Neutrophil (primary cell): ENCODE measurements around the gene TMEM120A.

Source experiments
- H3K27ac ChIP-seq: fragments of 200-600 bp; sonication (generic); 2 replicates; pipeline ENCODE4 v1.5.1; 2016; ENCODE audit warnings: mild to moderate bottlenecking, moderate library complexity
- H3K27me3 ChIP-seq: fragments of 200-600 bp; sonication (generic); 2 replicates; pipeline ENCODE4 v1.6.0; 2016; ENCODE audit warnings: mild to moderate bottlenecking
- H3K36me3 ChIP-seq: fragments of 200-600 bp; sonication (generic); 2 replicates; pipeline ENCODE4 v1.5.1; 2017
- H3K4me1 ChIP-seq, 2 experiments: fragments of 200-600 bp in 1 of 2; sonication (generic) in 1 of 2; 1 replicate in 1 of 2; 2 replicates in 1 of 2; pipeline versions ENCODE4 v1.5.1 to v1.6.1; 2013 to 2016; ENCODE audit warnings: low read depth in 1 of 2, low read length in 1 of 2, mild to moderate bottlenecking in 1 of 2, moderate library complexity in 1 of 2; ENCODE audit not compliant: control insufficient read depth in 1 of 2, insufficient read depth in 1 of 2
- H3K4me3 ChIP-seq, 2 experiments: fragments of 200-600 bp in 1 of 2; sonication (generic) in 1 of 2; 1 replicate in 1 of 2; 2 replicates in 1 of 2; pipeline ENCODE4 v1.5.1; 2013 to 2016; ENCODE audit warnings: low read depth in 1 of 2, low read length in 1 of 2, mild to moderate bottlenecking in 1 of 2, moderate library complexity in 1 of 2
- H3K9me3 ChIP-seq: fragments of 200-600 bp; sonication (generic); 2 replicates; pipeline ENCODE4 v1.5.1; 2016
- TF ChIP-seq, protein P1 (sequence below): fragments of 200-600 bp; sonication (generic); IDR thresholded peaks from 2 replicates; pipeline ENCODE4 v1.5.1; 2016; ENCODE audit warnings: antibody characterized with exemption

TMEM120A gene

DNA sequence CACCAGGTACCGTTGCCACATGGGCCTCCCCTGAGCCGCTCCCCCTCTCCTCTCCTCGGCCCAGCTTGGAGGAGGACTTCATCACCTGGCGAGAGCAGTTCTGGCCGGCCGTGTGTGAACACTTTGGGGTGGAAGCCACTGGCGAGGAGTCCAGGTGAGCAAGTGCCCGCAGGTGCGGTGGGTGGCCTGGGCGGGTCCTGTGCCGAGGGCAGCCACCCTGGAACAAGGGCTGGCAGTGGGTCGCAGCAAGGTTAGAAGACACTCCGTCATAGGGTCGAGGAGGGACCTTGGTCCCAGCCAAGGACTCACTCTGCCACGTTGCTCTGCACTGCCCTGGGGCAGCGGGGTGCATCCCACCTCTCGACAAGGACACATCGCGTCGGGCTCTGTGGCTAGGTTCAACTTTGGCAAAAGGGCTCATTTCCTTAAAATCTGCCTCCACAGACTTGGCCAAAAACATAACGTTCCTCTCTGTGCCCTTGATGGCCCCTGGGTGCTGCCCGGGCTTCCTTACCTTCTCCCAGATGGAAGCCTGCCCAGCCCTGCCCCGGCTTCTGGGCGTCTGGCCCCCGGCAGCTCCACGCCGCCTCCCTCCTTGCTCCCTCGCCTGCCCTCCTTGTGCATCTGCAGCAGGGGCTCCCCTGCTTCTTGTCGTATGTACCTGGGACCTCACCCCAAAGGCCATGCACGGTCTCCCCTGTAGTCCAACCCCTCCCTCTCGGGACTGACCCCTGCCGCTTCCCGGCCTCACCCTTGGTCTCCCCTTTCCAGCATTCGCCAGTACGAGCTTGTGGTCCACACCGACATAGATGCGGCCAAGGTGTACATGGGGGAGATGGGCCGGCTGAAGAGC is 12.7 kb downstream of the TMEM120A start:
- no peaks in the 10 kb centered on the region for H3K4me1 ChIP-seq
- H3K4me3 ChIP-seq, result no peak overlapping the region
- TF ChIP-seq, protein P1, sequence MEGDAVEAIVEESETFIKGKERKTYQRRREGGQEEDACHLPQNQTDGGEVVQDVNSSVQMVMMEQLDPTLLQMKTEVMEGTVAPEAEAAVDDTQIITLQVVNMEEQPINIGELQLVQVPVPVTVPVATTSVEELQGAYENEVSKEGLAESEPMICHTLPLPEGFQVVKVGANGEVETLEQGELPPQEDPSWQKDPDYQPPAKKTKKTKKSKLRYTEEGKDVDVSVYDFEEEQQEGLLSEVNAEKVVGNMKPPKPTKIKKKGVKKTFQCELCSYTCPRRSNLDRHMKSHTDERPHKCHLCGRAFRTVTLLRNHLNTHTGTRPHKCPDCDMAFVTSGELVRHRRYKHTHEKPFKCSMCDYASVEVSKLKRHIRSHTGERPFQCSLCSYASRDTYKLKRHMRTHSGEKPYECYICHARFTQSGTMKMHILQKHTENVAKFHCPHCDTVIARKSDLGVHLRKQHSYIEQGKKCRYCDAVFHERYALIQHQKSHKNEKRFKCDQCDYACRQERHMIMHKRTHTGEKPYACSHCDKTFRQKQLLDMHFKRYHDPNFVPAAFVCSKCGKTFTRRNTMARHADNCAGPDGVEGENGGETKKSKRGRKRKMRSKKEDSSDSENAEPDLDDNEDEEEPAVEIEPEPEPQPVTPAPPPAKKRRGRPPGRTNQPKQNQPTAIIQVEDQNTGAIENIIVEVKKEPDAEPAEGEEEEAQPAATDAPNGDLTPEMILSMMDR, result no peak
- peaks cover 87% of the 10 kb centered on the region for H3K36me3 ChIP-seq
- H3K27me3 ChIP-seq, result no peaks in the 10 kb centered on the region
- no peaks in the 10 kb centered on the region for H3K9me3 ChIP-seq
- H3K27ac ChIP-seq, result no peak overlapping the region

DNA sequence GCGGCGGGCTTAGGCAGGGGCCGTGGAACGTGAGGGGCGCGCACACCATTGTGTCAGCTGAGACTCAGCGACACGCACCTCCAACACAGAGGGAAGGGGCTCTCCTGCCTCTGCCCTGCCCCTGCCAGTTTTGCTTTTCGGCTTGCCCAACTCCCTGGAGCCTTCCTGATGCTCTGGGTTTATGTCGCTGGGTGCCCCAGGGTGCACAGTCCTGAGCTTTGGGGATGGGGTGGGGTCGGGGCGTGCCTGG is 13.3 kb downstream of the TMEM120A start:
- H3K27me3 ChIP-seq, result no peaks in the 10 kb centered on the region
- H3K4me3 ChIP-seq, result no peak overlapping the region
- peaks cover 81% of the 10 kb centered on the region for H3K36me3 ChIP-seq
- H3K27ac ChIP-seq, result no peak overlapping the region
- H3K4me1 ChIP-seq, result no peaks in the 10 kb centered on the region
- H3K9me3 ChIP-seq, result no peaks in the 10 kb centered on the region
- TF ChIP-seq, protein P1, result no peak

DNA sequence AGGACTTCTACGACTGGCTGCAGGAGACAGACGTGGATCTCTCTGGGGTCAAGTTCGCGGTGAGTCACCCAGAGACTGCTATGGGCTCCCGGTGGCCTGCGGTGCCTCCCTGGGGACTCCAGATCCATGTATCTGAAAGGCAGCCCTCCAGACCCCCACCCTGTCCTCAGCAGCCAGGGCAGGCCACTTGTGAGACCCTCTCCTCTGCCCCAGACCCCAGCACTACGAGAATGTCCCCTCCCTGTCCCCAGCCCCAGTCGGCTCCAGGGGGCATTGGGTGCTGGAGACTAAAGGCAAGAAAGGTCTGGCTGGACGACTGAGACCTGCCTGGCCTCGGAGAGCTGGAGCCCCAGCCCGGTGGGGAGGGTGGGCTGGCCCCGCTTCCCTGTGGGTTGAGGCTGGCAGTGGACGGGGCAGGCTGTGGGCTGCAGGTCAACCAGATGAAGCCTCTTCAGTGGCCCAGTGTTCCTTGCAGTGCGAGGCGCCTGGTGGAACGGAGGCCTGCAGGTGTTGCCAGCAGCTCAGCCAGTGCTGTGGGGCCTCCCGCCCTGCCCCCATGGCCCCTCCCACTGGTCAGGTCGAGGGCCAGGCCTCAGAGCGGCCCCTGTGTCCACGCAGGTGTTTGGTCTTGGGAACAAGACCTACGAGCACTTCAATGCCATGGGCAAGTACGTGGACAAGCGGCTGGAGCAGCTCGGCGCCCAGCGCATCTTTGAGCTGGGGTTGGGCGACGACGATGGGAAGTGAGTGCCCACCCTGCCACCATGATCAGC is 13.8 kb downstream of the TMEM120A start:
- TF ChIP-seq, protein P1, result no peak
- Histone ChIP-seq H3K9me3 (no peaks in the 10 kb centered on the region), H3K36me3 (peaks cover 76% of the 10 kb centered on the region), H3K4me3 (no peak overlapping the region), H3K4me1 (no peaks in the 10 kb centered on the region), H3K27ac (no peak overlapping the region), H3K27me3 (no peaks in the 10 kb centered on the region)

DNA sequence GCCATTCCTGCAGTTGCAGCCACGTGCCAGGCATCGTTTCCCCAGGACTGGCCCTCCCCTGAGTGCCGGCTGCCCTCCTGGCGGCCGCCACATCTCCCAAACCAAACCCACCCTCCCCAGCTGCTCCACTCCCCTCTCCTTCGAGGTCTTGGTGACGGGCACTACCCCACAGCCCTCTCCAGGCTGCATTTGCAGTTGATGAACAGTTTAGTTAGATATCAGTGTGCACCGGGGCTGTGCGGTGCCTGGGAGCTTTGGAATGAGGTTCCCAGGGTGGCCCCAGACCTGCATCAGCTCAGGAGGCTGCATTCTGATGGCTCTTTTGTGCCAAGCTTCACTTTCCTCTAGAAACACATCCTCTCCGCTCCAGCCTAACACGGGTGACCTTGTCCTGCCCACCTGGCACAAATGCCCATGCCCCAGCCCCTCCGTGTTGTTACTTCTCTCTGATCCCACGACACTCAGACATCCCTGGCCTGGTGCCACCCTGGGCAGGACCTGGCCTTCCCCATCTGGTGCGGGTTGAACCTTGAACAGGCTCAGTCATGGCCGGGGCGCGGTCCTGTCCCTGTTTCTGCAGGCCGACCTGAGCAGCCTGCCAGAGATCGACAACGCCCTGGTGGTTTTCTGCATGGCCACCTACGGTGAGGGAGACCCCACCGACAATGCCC is 14.5 kb downstream of the TMEM120A start:
- Histone ChIP-seq H3K27me3 (no peaks in the 10 kb centered on the region), H3K36me3 (peaks cover 69% of the 10 kb centered on the region), H3K27ac (no peak overlapping the region), H3K4me1 (no peaks in the 10 kb centered on the region), H3K4me3 (no peak overlapping the region), H3K9me3 (no peaks in the 10 kb centered on the region)
- TF ChIP-seq, protein P1, result no peak

DNA sequence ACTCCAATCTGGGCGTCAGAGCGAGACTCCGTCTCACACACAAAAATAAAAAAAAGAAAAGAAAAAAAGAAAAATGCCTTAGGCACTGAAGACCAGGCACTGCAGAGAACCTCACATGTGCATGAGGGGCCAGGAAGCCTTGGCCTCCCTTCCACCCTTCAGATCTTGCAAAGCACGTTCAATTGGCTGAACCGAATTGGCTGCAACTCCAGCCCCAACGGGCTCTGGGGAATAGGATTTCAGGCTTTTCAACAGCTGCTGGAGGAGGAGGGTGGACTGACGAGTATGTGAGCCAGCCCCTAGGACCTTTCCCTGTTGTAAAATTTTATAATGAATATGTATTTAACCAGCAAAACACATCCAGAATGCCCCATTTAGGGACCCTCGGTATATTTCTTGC is 16.7 kb downstream of the TMEM120A start:
- Histone ChIP-seq H3K9me3 (no peaks in the 10 kb centered on the region), H3K4me3 (no peak overlapping the region), H3K36me3 (peaks cover 61% of the 10 kb centered on the region), H3K4me1 (no peaks in the 10 kb centered on the region), H3K27ac (no peak overlapping the region), H3K27me3 (no peaks in the 10 kb centered on the region)
- TF ChIP-seq, protein P1, result no peak
